Measurements from ENCODE around the gene ZNF135.

ZNF135 gene

GRCh38 chr19:58093071-58093470, 34.0 kb downstream of the ZNF135 start:
- no peak overlapping the region for H3K4me3 Mint-ChIP-seq
- peaks cover 7% of the 10 kb centered on the region for H3K9me3 Mint-ChIP-seq

GRCh38 chr19:58095328-58095727, 36.2 kb downstream of the ZNF135 start:
- ATAC-seq (ENCODE audit: low read depth) (no peak), DNase-seq (ENCODE audit: low spot score in 2 of 2) (no peak)
- no peaks in the 10 kb centered on the region for H3K27me3 Mint-ChIP-seq
- H3K9me3 Mint-ChIP-seq: peaks cover 12% of the 10 kb centered on the region
- no peak overlapping the region for H3K4me3 Mint-ChIP-seq
- peaks cover 20% of the 10 kb centered on the region for H3K36me3 Mint-ChIP-seq
- peaks cover 12% of the 10 kb centered on the region for H3K4me1 Mint-ChIP-seq
- H3K27ac Mint-ChIP-seq: peak overlapping the region; percentile 99

More at GRCh38 chr19:58093071-58093470, 34.0 kb downstream of the ZNF135 start:
- DNase-seq (ENCODE audit: low spot score in 2 of 2) (no peak), ATAC-seq (ENCODE audit: low read depth) (no peak)
- Mint-ChIP-seq H3K27me3 (no peaks in the 10 kb centered on the region), H3K36me3 (peaks cover 22% of the 10 kb centered on the region), H3K27ac (no peak overlapping the region), H3K4me1 (peaks cover 7% of the 10 kb centered on the region)

GRCh38 chr19:58096884-58097283, 37.8 kb downstream of the ZNF135 start:
- peaks cover 10% of the 10 kb centered on the region for H3K9me3 Mint-ChIP-seq

DNA sequence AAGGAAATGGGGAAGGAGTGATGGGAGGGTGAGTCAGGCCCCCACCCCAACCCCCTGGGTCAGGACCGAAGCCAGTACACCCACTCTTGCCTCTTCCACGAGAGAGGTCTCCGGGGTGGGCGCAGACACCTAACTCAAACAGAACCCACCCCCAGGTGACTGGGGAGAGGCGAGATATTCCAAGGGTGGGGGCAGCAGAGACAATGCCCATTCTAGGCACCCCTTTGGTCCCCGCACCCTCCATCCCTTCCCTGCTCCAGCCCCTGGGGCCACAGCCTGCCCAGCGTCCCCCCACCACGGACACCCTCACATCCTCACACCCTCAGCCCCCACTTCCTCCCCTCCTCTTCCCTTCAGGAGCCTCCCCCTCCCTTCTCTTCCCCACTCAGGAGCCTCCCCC, 38.3 kb downstream of the ZNF135 start:
- Mint-ChIP-seq H3K9me3 (peaks cover 10% of the 10 kb centered on the region), H3K36me3 (peaks cover 17% of the 10 kb centered on the region), H3K4me3 (peak overlapping the region; percentile 88), H3K27ac (peak overlapping the region; percentile 99), H3K27me3 (no peaks in the 10 kb centered on the region), H3K4me1 (peaks cover 12% of the 10 kb centered on the region)
- ATAC-seq (ENCODE audit: low read depth): no peak
- DNase-seq (ENCODE audit: low spot score in 2 of 2): no peak

More at GRCh38 chr19:58096884-58097283, 37.8 kb downstream of the ZNF135 start:
- peaks cover 18% of the 10 kb centered on the region for H3K36me3 Mint-ChIP-seq
- DNase-seq (ENCODE audit: low spot score in 2 of 2) (no peak), ATAC-seq (ENCODE audit: low read depth) (no peak)
- no peaks in the 10 kb centered on the region for H3K27me3 Mint-ChIP-seq
- peaks cover 12% of the 10 kb centered on the region for H3K4me1 Mint-ChIP-seq
- H3K27ac Mint-ChIP-seq: peak overlapping the region; percentile 99
- H3K4me3 Mint-ChIP-seq: peak overlapping the region; percentile 88

DNA sequence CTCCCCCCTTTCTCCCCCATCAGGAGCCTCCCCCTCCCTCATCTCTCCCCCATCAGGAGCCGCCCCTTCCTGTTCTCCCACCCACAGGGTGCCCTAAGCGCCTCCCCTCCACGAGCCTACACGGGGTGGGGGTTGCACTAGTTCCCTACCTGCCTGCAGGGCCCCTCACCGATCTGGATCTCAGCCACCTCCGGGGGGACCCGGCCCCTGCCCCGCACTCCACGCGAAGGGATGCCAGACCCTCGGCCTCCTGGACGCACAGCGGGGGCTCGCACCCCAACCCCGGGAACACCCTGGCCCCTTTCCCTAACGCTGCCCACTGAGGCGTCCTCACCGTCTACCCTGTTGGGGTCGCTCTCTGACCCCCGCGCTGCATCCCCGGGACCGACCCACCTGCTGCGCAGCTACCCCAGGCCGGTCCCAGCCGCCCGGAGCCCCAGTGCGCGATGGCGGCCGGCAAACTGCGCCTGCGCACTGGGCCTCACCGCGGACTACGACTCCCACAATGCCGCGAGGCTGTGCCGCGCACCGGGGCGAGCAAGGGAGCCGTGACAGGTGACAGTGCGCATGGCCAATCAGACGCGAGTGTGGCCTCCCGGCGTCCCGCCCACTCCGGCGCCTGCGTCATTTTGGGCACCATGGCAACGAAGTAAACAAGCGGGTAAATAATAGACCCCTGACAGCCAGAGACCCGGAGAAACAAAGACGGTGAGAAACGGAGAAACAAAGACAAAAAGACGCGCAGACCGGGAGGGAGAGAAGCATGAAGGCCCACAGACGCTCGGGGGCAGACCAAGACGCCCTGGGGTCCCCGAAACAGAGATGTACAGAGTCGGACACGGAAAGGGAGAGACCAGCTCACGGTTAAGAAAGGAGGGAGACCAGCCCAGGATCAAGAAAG, 38.9 kb downstream of the ZNF135 start, which contains the start of gene ZSCAN18:
Gene ZSCAN18 (minus strand): TSS at position 451 of the 901 bp plus-strand sequence. CDS start 7,964 bp downstream, outside the sequence.
- peaks cover 12% of the 10 kb centered on the region for H3K4me1 Mint-ChIP-seq
- H3K4me3 Mint-ChIP-seq: peak within 1 kb of the TSS; percentile 88
- peak; percentile 97 to 99 for DNase-seq (ENCODE audit: low spot score in 2 of 2)
- peak; percentile 91 for ATAC-seq (ENCODE audit: low read depth)
- peaks cover 10% of the 10 kb centered on the region for H3K9me3 Mint-ChIP-seq
- H3K27me3 Mint-ChIP-seq: no peaks in the 10 kb centered on the region
- peak within 1 kb of the TSS; percentile 99 for H3K27ac Mint-ChIP-seq
- H3K36me3 Mint-ChIP-seq: peaks cover 16% of the 10 kb centered on the region

GRCh38 chr19:58098682-58098998, 39.6 kb downstream of the ZNF135 start:
- H3K27me3 Mint-ChIP-seq: no peaks in the 10 kb centered on the region
- no peak for DNase-seq (ENCODE audit: low spot score in 2 of 2)
- H3K4me1 Mint-ChIP-seq: peaks cover 12% of the 10 kb centered on the region
- peaks cover 13% of the 10 kb centered on the region for H3K36me3 Mint-ChIP-seq
- H3K4me3 Mint-ChIP-seq: peak overlapping the region; percentile 88
- ATAC-seq (ENCODE audit: low read depth): no peak
- H3K27ac Mint-ChIP-seq: peak overlapping the region; percentile 99
- H3K9me3 Mint-ChIP-seq: peaks cover 11% of the 10 kb centered on the region

DNA sequence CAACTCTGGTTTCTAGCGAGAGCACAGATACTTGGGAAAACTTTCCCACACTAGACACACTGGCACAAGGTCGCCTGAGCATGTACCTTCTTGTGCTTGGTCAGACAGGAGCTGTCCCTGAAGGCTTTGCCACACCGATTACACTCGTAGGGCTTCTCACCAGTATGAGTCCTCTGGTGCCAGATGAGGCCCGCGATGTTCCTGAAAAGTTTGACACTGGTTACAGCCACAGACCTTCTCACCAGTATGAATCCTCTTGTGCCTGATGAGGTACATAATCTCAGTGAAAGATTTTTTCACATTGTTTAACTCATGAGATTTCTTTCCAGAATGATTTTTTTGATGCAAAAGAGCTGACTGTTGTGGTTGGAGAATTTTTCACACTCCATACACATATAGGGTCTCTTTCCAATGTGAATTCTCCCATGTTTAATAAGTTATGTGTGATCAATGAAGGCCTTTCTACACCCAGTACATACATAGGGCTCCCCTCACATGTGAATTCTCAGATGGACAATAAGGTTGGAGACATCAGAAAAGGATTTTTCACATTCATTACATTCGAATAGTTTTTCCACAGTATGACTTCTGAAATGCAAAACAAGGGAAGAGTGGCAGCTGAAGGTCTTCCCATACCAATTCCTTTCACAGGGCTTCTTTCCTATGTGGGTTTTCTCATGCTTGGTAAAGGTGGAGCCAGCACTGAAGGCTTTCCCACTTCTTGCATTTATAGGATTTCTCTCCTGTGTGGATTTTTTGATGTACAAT, 48.9 kb downstream of the ZNF135 start:
- DNase-seq (ENCODE audit: low spot score in 2 of 2) (no peak), ATAC-seq (ENCODE audit: low read depth) (no peak)
- Mint-ChIP-seq H3K36me3 (peaks cover 10% of the 10 kb centered on the region), H3K4me1 (no peaks in the 10 kb centered on the region), H3K4me3 (no peak overlapping the region), H3K9me3 (peaks cover 17% of the 10 kb centered on the region), H3K27me3 (peaks cover 3% of the 10 kb centered on the region), H3K27ac (no peak overlapping the region)

DNA sequence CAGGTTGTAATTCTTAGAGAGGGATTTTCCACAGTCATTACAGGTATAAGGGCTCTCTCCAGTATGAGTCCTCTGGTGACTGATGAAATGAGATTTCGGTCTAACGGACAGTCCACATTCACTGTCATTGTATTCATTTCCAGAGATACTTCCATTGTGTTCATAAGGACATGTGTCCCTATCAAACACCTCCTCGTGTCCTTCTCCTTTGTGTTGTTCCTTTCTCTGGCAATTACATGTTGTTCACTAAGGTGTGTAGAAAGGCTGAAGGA, 49.4 kb downstream of the ZNF135 start:
- peaks cover 14% of the 10 kb centered on the region for H3K9me3 Mint-ChIP-seq
- no peak overlapping the region for H3K27ac Mint-ChIP-seq
- H3K27me3 Mint-ChIP-seq: peaks cover 3% of the 10 kb centered on the region
- H3K4me3 Mint-ChIP-seq: no peak overlapping the region
- no peak for ATAC-seq (ENCODE audit: low read depth)
- peaks cover 10% of the 10 kb centered on the region for H3K36me3 Mint-ChIP-seq
- DNase-seq (ENCODE audit: low spot score in 2 of 2): no peak
- H3K4me1 Mint-ChIP-seq: no peaks in the 10 kb centered on the region

GRCh38 chr19:58117841-58118575, 58.9 kb downstream of the ZNF135 start:
- H3K4me1 Mint-ChIP-seq: no peaks in the 10 kb centered on the region
- peaks cover 31% of the 10 kb centered on the region for H3K9me3 Mint-ChIP-seq
- no peak overlapping the region for H3K4me3 Mint-ChIP-seq
- no peak for ATAC-seq (ENCODE audit: low read depth)
- peaks cover 6% of the 10 kb centered on the region for H3K27me3 Mint-ChIP-seq
- DNase-seq (ENCODE audit: low spot score in 2 of 2): no peak
- H3K36me3 Mint-ChIP-seq: peaks cover 26% of the 10 kb centered on the region
- H3K27ac Mint-ChIP-seq: peak overlapping the region; percentile 63

GRCh38 chr19:58118979-58119733, 60.1 kb downstream of the ZNF135 start:
- Mint-ChIP-seq H3K4me1 (no peaks in the 10 kb centered on the region), H3K9me3 (peaks cover 33% of the 10 kb centered on the region), H3K36me3 (peaks cover 26% of the 10 kb centered on the region), H3K27me3 (peaks cover 6% of the 10 kb centered on the region), H3K27ac (no peak overlapping the region), H3K4me3 (no peak overlapping the region)
- DNase-seq (ENCODE audit: low spot score in 2 of 2): no peak
- no peak for ATAC-seq (ENCODE audit: low read depth)

Data from memory B cell (primary cell).